ENCODE data around the gene CYP2A6.
"Not testable (repeated sequence)": the region's sequence is repeated elsewhere in the genome, so short reads cannot be mapped to it uniquely, and the experiment has no call there.

CYP2A6 gene

GRCh38 chr19:40818480-40819399 is 31.5 kb downstream of the CYP2A6 start:
- not testable (repeated sequence) for FAIRE-seq

DNA sequence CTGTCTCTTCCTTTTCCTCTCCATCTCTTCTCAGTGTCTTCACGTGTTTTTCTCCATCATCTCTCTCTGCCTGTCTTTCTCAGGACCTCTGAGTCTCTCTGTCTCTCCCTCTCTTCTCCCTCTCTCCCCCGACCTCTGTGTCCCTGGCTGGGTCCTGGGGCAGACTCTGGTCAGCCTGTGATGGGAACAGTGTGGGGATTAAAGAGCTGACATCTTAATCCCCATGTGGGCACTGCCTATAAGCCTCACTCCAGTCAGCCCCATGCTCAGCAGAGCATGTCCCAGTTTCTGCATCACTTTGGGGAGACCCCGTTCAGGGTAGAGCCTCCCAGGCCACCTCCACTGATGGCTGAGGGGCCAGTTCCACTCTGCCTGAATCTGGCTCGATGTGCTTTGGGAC is 35.0 kb downstream of the CYP2A6 start:
- FAIRE-seq = no peak

GRCh38 chr19:40813182-40813581 is 37.1 kb downstream of the CYP2A6 start:
- no peak for FAIRE-seq

GRCh38 chr19:40812571-40812970 is 37.7 kb downstream of the CYP2A6 start:
- FAIRE-seq = not testable (repeated sequence)

- no peak for FAIRE-seq
Observed at GRCh38 chr19:40811478-40812341, 38.5 kb downstream of the CYP2A6 start.

GRCh38 chr19:40810649-40811408 is 39.4 kb downstream of the CYP2A6 start:
- not testable (repeated sequence) for FAIRE-seq

DNA sequence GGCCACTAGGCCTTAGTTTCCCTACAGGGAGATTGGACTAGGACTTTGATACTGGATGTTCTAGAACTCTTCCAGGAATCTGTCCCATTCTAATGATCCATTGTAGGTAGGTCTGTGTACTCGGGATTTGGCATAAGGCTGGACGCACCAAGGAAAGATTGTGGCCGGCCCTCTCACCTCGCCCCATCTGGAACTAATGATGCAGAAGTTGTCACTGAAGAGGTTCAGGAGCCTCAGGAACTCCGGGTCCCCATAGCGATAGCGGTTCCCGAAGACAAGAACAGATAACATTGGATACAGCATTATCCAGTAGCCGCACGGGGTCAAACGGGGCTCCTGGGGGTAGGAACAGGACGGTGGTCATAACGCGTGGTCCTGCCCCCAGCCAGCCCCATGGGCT is 40.1 kb downstream of the CYP2A6 start:
- FAIRE-seq = no peak

- no peak for FAIRE-seq
Observed at GRCh38 chr19:40809358-40810086, 40.7 kb downstream of the CYP2A6 start.

GRCh38 chr19:40808497-40808896 is 41.8 kb downstream of the CYP2A6 start:
- FAIRE-seq = no peak

- no peak for FAIRE-seq
Observed at GRCh38 chr19:40808021-40808325, 42.3 kb downstream of the CYP2A6 start.

GRCh38 chr19:40807147-40808020 is 42.9 kb downstream of the CYP2A6 start:
- no peak for FAIRE-seq

DNA sequence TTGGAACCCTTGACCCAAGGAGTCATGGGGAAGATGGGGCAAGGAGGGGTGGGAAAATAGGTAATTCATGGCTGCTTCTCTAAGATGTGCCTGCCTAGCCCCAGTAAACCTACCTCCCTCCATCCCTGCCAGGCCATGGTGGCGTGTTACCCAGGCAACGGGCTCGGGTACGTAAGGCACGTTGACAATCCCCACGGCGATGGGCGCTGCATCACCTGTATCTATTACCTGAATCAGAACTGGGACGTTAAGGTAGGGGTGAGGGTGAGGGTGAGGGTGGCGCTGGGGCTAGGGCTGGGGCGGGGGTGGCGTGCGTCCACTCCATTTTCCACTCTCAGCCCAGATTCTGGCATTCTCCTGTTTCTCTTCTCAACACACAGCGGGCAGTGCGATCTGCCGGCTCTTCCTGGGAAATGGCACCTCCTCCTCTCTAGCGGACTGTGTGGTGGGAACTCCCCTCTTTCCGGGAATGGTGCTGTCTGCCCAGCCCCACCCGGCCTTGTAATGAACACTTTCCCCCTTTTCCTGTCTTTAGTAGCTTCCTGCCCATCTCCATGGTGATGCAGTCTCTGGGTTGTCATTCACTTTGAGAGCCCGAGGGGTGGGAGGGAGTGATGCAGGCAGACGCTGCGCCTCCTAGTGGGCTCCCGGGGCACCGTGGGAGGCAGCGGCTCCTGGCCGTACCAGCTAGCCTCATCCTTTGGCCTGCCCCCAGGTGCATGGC is 43.7 kb downstream of the CYP2A6 start:
- no peak for FAIRE-seq

DNA sequence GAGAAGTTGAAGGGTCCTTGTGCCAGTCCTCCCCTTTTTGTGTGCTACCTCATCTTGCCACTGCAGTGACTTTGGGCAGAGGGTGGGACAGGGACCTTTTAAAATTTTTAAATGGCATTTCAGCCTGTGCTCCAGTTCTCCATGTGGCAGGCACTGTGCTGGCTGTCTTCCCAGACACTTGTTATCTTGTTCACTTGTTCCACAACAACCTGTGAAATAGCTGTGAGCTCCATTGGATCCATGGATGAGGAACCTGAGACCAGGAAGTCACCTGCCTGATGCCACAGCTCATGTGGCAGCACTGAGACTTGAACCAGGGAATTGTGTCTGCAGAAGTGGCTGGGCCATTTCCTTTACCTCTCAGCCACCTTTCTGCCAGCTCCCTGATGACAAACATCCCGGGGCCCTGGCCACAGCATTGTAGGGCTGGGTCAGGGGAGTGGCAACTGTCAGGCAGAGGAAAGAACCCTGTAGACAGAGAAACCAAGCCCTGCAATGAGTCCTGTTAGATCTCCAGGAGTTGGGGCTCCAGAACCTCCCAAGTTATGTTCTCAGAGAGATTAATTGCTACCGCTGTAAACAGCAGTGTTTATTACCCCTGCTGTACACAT is 44.9 kb downstream of the CYP2A6 start:
- FAIRE-seq = no peak

DNA sequence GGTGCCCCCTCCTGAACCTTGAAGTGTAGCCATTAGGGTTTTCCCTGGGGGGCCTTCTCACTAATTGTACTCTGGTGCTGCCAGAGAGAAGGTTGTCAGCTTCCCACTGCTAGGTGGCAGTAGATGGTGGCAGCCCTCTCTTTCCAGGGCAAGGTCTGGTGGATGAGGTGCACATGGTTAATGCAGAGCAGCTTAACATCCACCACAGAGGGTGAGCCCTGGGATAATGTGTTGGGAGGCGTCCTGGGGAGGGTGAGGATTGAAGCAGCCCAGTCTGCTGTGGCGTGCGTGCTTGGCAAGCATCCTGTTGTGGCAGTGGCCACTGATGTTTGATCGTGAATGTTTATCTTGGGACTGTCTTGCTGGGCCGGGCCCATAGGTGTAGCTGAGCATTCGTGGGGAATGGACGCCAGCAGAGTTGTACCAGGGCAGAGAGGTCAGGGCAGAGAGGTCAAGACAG is 45.4 kb downstream of the CYP2A6 start:
- FAIRE-seq = no peak

- FAIRE-seq = no peak
Observed at GRCh38 chr19:40803857-40804782, 46.1 kb downstream of the CYP2A6 start.

- FAIRE-seq = no peak
Observed at GRCh38 chr19:40803170-40803856, 46.9 kb downstream of the CYP2A6 start.

DNA sequence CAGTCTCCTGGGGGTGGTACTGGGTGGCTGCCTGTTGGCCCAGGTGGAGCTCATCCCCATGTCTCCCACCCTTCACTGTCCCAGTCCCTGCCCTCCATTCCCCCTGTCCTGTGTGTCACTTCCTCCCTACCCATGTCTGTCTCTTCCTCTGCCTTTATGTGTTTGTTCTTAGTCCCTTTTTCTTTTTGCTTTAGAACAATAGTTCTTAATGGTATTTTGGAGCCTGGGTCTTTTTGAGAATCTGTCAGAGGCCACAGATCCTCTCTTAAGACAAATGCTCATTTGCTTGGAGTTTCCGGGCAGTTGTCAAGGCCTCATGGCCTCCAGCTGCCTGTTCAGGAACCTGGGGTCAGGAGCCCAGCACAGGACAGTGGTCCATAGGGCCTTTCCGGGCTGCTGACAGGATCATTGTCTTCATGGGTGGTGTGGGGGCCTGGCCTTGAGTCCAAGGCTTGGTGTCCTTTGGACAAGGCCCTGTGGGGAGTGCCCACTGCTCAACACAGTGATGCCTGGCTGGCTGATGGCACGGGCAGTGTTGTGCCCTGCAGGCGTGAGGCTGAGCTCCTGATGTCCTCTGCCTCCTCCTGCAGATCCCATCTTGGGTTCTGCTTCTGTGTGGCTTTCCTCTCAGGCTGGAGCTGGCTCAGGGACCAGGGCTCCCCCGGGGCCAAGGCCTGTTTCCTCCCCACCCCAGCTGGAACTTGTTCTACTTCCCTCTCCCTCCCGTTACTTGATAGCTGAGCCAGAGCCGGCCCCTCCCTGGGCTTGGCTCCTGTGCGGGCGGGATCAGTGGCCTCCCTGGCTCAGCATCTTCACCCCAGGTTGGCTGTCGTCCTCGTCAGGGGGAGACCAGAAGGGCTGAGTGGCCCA is 47.7 kb downstream of the CYP2A6 start:
- FAIRE-seq = no peak

Data from colon (tissue), 2 donors.